ENCODE results near the gene ITPR2.

The ITPR2 gene

GRCh38 chr12:26754148-26754547 lies 78.8 kb downstream of the ITPR2 start:
- no peak for DNase-seq

GRCh38 chr12:26751179-26751578 lies 81.8 kb downstream of the ITPR2 start:
- no peak for DNase-seq

GRCh38 chr12:26750531-26751175 lies 82.3 kb downstream of the ITPR2 start:
- no peak for DNase-seq

- no peak for DNase-seq
These were observed 83.2 kb downstream of the ITPR2 start for GRCh38 chr12:26749781-26750180.

- DNase-seq, result no peak
These were observed 84.1 kb downstream of the ITPR2 start for GRCh38 chr12:26748741-26749431.

- DNase-seq, result no peak
These were observed 84.6 kb downstream of the ITPR2 start for GRCh38 chr12:26748412-26748740.

DNA sequence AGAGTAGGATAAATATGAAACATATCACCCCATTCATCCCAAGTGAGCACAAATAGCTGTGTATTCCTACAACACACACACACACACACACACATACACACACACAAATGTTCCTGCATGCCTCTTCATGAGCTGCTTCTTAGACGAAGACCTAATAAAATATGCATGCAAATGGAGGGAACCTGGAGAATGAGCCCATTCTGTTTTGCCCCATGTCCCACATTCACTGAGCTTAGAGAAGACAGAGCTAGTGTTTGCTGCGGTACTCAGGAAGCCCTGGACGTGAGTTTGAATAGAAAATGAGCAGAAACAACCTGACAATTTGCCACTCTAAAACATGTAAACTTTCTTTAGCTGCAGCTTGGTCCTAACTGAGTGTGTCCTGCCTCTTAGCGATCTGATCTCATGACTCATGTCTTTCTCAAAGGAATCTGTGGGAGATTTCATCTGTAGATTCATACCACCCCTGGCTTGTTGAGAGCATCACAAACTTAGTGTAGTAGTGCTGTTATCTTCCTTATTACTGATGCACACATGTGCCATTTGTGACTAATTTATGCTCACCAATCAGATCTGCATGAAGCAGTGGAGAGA lies 86.8 kb downstream of the ITPR2 start:
- DNase-seq, result no peak

DNA sequence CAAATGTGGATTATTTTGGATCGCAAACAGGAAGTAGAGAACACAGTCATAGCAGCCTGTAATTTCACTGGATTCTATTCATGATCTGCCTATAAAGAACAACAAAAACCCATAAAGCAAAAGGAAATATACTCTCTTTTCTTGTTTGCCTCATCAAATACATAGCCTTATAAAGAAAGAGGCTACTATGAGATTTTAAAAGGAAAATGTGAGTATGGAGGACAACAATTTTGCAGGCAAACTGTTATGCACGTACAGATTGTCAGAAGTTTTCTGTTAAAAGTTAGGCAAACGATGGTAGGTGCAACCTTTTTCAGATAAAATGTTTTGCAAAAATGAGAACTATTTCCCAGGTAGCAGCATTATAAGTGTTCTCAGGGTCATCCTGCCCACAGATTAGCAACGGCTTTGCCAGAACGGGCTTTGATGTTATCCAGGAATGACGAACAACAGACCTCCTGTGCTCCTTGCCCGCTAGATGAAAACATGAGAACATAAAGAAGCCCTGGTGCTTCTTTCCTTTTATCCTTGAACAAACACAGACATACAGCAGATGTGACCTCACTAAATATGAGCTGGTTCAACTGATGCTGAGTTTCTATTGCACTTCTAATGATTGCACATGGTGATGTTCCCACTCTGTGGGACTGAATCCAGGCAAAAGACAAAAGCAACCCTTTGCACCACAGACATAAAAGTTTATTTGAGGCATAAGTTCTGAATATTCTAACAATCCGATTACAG lies 88.1 kb downstream of the ITPR2 start:
- DNase-seq, result no peak

- no peak for DNase-seq
These were observed 88.9 kb downstream of the ITPR2 start for GRCh38 chr12:26744042-26744626.

DNA sequence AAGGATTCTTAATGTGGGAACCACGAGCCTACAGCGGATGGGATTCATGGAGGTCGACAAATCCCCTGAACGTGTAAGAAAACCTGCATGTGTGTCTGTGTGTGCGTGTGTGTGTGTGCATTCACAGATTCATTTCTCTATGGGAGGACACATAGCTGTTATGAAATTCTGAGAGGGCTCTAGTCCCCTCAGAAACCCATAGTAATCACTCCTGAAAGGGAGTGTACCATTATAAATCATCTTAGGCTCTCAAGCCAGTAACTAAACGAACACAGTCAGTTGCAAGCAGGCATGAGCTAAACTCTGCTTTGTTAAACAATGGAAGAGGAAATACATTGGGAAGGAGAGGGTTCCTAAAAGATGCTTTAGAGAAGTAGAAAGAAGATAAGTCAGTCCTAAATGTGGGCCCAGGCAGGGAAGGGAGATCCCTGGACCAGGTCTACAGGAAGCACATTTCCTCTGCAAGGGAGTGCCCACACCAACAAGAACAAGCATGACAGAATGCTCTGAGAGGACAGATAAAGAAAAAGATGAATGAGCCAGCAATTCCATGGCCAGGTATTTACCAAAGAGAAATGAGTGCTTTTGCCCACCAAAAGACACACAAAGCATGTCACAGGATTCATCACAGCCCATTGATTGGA lies 91.3 kb downstream of the ITPR2 start:
- DNase-seq, result no peak

DNA sequence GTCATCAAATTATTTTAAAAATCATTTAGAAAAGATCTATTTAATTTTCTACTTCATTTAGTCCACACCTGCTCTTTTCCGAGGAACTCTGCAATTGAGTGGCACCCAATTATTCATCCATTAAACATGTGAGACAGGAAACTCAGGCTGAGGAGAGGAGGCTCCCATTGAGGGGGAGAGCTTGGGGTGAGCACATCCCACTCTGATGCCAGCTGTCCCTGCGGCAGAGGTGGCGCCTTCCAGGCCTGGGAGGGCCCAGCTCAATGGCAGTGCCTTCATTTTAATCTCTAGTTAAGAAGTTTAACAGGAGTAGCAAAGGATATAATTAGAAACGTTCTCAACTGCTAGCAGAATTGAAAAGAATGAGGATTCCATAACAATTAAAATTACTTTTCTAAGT lies 92.0 kb downstream of the ITPR2 start:
- no peak for DNase-seq

DNA sequence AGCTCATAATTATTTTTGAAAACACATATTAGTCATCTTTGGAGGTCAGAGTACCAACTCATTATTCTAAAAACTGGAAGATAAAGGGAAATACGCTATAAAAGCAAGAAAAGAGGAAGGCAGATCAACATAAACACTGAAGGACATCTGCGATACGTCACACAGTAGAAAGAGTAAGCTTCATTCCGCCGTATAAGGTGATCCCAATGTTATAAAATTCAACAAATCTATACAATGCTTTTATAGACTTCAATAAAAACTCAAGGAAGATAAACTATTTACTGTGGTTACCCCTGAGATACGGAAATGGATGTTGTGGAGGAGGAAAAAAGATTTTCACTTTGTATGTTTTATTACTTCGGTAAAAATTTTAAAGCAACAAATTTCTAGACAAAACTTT lies 92.6 kb downstream of the ITPR2 start:
- no peak for DNase-seq

DNA sequence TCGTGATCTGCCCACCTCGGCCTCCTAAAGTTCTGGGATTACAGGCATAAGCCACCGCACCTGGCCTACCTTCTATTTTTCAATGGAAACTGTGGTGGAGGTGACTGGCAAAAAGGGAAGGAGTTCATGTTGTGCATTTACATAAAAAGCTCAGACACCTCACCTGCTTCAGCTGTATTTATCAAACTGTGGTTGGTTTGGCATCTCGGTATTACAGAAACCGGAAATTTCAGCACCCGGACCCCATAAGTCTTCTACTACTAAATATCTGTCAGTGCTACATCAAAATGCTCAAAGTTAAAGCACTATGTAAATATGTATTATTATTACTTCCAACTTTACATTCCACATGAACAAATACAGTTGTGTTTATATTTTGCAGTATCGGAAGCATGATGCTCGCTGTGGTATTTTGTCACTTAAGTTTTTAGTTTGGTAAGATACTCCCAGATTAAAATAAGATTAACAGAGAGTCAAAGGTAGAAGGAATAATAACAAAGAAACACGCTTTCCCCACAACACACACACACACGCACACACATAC lies 95.4 kb downstream of the ITPR2 start:
- DNase-seq, result no peak

DNA sequence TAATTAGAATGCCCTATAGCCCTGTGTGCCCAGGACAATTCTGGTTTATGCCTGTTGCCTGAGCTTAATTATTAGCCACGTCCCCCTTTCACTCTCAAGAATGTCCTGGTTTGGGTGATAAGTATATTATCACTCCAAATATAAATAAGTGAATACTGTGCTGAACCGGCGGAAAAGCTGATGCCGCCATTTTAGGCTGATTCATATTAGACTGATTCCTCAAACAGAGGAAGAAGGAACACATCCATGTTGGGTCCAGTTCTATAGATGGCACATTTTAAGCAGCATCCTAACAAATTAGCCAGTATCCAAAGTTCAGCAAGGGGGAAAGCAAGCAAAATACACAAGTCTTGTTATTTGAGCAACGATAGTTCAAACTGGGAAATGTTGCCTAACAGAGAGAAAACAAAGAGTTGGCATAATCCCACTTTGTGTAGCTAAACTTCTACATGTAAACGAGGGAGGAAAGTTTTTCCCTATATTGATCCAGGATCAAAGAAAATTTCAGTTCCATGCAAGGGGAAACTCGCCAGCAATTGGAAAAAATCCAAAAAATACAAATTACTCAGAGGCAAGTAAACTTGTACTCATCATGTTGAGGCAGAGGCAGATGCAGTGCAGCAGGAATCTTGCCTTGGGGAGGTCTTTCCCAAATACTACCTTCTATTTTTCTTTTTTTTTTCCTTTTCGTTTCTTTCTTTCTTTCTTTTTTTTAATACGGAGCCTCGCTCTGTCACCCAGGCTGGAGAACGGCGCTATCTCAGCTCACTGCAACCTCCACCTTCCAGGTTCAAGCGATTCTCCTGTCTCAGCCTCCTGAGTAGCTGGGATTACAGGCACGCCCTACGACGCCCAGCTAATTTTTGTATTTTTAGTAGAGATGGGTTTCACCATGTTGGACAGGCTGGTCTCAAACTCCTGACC lies 96.2 kb downstream of the ITPR2 start:
- no peak for DNase-seq

DNA sequence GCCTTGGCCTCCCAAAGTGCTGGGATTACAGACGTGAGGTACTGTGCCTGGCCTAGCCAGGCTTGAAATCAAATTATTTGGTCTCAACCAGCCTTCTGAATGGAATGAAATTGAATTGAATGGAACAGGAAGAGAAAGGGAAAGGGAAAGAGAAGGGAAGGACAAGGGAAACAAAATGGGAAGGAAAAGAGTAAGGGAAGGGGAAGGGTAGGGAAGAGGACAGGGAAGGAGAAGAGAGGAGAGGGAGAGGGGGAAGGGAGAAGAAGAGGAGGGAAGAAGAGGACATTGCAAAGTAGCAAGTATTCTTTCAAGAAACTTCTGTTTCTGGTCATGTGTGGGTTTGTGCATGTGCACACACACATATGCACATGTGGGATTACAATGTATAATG lies 97.8 kb downstream of the ITPR2 start:
- DNase-seq, result no peak

GRCh38 chr12:26734510-26735248 lies 98.3 kb downstream of the ITPR2 start:
- no peak for DNase-seq

GRCh38 chr12:26732005-26732908 lies 100.7 kb downstream of the ITPR2 start:
- no peak for DNase-seq

DNA sequence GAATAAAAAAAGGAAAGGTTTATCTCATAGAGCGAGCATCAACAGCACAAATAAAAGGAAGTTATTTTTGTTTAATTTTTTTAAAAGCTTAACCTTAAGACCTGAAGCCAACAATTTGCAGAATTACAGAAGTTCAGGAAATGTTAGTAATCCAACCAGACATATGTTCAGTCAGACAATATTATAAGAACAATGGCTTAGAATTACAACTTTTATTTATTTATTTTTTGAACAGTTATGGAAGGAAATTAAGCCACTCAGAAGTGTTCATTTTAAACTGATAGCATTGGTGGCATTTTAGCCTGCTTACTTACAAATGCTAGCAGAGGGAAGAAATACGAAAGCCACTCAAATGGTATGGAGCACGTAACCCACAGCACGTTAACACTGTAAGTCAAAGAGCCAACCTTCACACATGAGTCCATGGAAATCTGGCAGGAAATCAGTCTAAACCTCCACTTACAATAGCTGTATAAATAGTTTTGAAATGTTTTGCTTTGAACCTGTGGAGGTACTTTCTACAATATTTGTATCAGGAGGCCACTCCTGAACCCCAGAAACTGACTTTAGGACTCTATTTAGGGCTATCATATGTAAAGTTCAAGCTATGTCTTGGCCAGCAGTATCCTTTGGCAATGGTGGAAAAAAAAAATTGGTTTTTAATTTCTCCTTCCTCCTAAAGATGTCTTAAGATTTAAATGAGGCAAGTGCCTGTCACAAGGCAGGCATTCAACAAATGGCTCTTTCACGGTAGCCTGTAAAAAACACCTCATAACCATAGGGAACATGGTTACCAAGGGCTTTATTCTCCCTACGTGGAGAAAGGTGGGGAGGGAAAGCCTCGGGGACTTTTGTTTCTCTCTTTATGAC lies 102.3 kb downstream of the ITPR2 start:
- DNase-seq, result no peak

All from activated gamma-delta T cell (primary cell).